ENCODE measurements around the gene SCAF1. TPM values are rescaled to one million over a fixed set of nuclear protein-coding genes. Genes with fewer than 3 reads are reported as not detected.

SCAF1 gene
- polyA plus RNA-seq, 1 donor from 2014 or later = 11.9 TPM

GRCh38 chr19:49701271-49701786 is 59.3 kb downstream of the SCAF1 start:
- Histone ChIP-seq H3K36me3 (ENCODE audit: insufficient read depth, low read length) (peaks cover 13% of the 10 kb centered on the region), H3K9ac (ENCODE audit: low read length) (no peak overlapping the region)

More at GRCh38 chr19:49701271-49701786, 59.3 kb downstream of the SCAF1 start:
- H3K79me2 ChIP-seq (replicated peaks; ENCODE audit: insufficient read depth, low read length) = no peaks in the 10 kb centered on the region
- H3K27me3 ChIP-seq (ENCODE audit: insufficient read depth, low read depth, low read length) = no peaks in the 10 kb centered on the region
- TF ChIP-seq EP300 (conservative IDR thresholded peaks at IDR 0.05; ENCODE audit: poor library complexity, severe bottlenecking) (no peak), TAF1 (IDR thresholded peaks at IDR 0.05; ENCODE audit: low read depth) (no peak), RAD21 (conservative IDR thresholded peaks at IDR 0.05) (no peak), POLR2AphosphoS5 (IDR thresholded peaks at IDR 0.05) (no peak), SMC3 (conservative IDR thresholded peaks at IDR 0.05; ENCODE audit: poor library complexity) (no peak), EZH2 (IDR thresholded peaks at IDR 0.05; ENCODE audit: borderline replicate concordance, insufficient read depth, low read length, poor library complexity, severe bottlenecking) (no peak), CTCF (IDR thresholded peaks at IDR 0.05; ENCODE audit: poor library complexity, severe bottlenecking) (no peak), REST (IDR thresholded peaks at IDR 0.05; ENCODE audit: borderline replicate concordance) (no peak), MXI1 (conservative IDR thresholded peaks at IDR 0.05; ENCODE audit: poor library complexity, severe bottlenecking) (no peak)
- H3K4me3 ChIP-seq (ENCODE audit: low read length) = no peak overlapping the region
- H2AFZ ChIP-seq (ENCODE audit: low read depth, low read length) = no peak overlapping the region
- no peaks in the 10 kb centered on the region for H3K9me2 ChIP-seq (ENCODE audit: insufficient read depth, low read length)
- no peaks in the 10 kb centered on the region for H3F3A ChIP-seq (ENCODE audit: insufficient read depth, low read length, poor library complexity, severe bottlenecking)
- H3K4me2 ChIP-seq (ENCODE audit: low read length) = no peak overlapping the region
- no peak overlapping the region for H3K27ac ChIP-seq (ENCODE audit: low read length)
- H3K9me3 ChIP-seq (ENCODE audit: low read length) = no peaks in the 10 kb centered on the region
- no peaks in the 10 kb centered on the region for H4K20me1 ChIP-seq (ENCODE audit: insufficient read depth)
